Panc1 (cell line): ENCODE measurements around the gene ATXN7.

Experiments used
- CTCF ChIP-seq: fragments of 450-650 bp; IDR thresholded peaks from 2 replicates; pipeline ENCODE4 v1.5.1; 2017; ENCODE audit warnings: mild to moderate bottlenecking
- POLR2AphosphoS5 ChIP-seq: IDR thresholded peaks from 2 replicates; pipeline ENCODE4 v1.6.1; 2012; ENCODE audit warnings: mild to moderate bottlenecking, low read depth, low read length, moderate library complexity
- REST ChIP-seq, 2 experiments: IDR thresholded peaks; 2 replicates each; pipeline ENCODE4 v1.6.1; 2011 to 2012; ENCODE audit warnings: low read depth in 2 of 2, control low read depth in 1 of 2, low read length in 1 of 2, mild to moderate bottlenecking in 1 of 2, moderate library complexity in 1 of 2; ENCODE audit not compliant: insufficient read depth in 1 of 2
- SIN3A ChIP-seq: IDR thresholded peaks from 2 replicates; pipeline ENCODE4 v1.6.1; 2012; ENCODE audit warnings: low read depth, mild to moderate bottlenecking, low read length, moderate library complexity, borderline replicate concordance; ENCODE audit not compliant: insufficient read depth

- TF ChIP-seq CTCF (no peak), POLR2AphosphoS5 (no peak), SIN3A (no peak), REST (IDR thresholded peaks at IDR 0.05; ENCODE audit: insufficient read depth in 1 of 2, low read depth in 2 of 2, low read length in 1 of 2) (no peak)
These were observed 47.2 kb downstream of the ATXN7 start for GRCh38 chr3:63910891-63911290.
